GM12865 (cell line): ENCODE measurements around the gene FEM1C.
A peak's percentile ranks its signal among the peaks of the same experiment; 100 is the strongest.

Source experiments
- DNase-seq: peaks from one replicate; pipeline ENCODE4 v3.0.0; 2010; ENCODE audit warnings: low read depth
- H3K4me3 ChIP-seq: 2 replicates; pipeline ENCODE4 v1.5.1; 2011; ENCODE audit warnings: mild to moderate bottlenecking, low read depth, low read length, control low read depth
- CTCF ChIP-seq: IDR thresholded peaks from 2 replicates; pipeline ENCODE4 v1.5.1; 2011; ENCODE audit warnings: low read length, control low read depth, low read depth, inconsistent platforms; ENCODE audit not compliant: insufficient read depth; ENCODE audit errors: missing control alignments

Gene FEM1C

GRCh38 chr5:115544436-115545350 is at the start of gene FEM1C:
Gene FEM1C (minus strand): TSS chr5:115544775. CDS start chr5:115543493, 1,282 bp downstream.
- TF ChIP-seq CTCF: no peak
- peak; percentile 99 for DNase-seq
- H3K4me3 ChIP-seq: peak within 1 kb of the TSS; percentile 79

- TF ChIP-seq CTCF: no peak
- no peak overlapping the region for H3K4me3 ChIP-seq
- DNase-seq: no peak
Measured at GRCh38 chr5:115589043-115589442, 44.5 kb upstream of the FEM1C start.

GRCh38 chr5:115588640-115589039 is 44.1 kb upstream of the FEM1C start:
- H3K4me3 ChIP-seq: no peak overlapping the region
- DNase-seq: peak; percentile 22
- TF ChIP-seq CTCF: no peak

DNA sequence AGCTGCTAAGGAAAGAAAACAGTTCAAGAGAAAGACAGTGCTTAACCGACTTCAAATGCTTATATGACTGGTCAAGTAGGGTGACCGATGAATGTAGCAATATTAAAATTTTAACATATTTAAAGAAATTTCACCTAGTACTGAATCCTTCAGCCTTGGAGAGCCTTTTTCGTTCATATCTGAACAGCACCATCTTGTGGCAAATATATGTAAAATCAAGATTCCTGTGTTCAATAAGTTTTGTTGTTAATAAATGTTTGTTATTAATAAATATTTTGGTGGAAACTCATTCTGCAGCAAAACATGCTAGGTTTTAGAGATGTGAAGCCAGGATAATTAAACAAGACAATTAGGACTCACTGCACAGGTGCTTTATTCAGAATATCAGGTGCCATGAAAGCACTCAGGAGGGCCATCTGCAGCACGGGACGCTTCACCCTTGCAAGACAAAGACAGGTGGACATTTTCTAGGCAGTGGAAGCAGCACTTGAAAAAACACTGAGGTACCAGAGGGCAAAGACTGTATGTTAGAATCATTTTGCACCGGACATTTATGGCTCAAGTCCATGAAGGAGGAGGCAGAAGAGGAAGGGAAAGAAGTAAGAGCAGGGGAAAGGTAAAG is 42.1 kb upstream of the FEM1C start:
- peak; percentile 44 for DNase-seq
- no peak overlapping the region for H3K4me3 ChIP-seq
- TF ChIP-seq CTCF: peak; percentile 27

DNA sequence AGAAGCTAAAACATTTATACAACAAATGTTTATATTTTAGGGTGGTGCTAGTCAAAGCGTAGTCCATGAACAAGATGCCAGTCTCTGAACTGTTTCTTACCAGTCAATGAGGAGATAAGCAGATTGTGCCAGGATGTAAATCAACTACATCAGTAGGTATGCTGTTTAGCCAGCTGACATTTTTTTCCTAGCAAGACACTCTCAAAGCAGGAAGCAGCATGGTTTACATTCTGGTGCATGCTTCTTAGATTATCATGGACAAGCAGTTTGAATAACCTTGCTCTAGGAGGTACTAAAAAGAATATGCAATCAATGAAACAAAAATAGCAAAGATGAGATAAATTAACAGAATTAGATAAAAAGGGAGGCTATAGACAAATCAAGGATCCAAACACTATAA is 40.7 kb upstream of the FEM1C start:
- H3K4me3 ChIP-seq: no peak overlapping the region
- DNase-seq: no peak
- TF ChIP-seq CTCF: no peak

- no peak for TF ChIP-seq CTCF
- DNase-seq: no peak
- no peak overlapping the region for H3K4me3 ChIP-seq
Measured at GRCh38 chr5:115584501-115584900, 39.9 kb upstream of the FEM1C start.
